CD4-positive, alpha-beta T cell treated with Interleukin-4 for 1 hour (primary cell): ENCODE results near the gene UBL4A.
A peak's percentile ranks its signal among the peaks of the same experiment; 100 is the strongest.

Experiments
- DNase-seq, 2 donors: peaks; one replicate each; pipeline ENCODE4 v3.0.0-alpha.2; 2020 to 2022

Gene UBL4A

GRCh38 chrX:154460326-154460725 lies 26.1 kb downstream of the UBL4A start:
- DNase-seq, result no peak

GRCh38 chrX:154459832-154460231 lies 26.6 kb downstream of the UBL4A start:
- no peak for DNase-seq

DNA sequence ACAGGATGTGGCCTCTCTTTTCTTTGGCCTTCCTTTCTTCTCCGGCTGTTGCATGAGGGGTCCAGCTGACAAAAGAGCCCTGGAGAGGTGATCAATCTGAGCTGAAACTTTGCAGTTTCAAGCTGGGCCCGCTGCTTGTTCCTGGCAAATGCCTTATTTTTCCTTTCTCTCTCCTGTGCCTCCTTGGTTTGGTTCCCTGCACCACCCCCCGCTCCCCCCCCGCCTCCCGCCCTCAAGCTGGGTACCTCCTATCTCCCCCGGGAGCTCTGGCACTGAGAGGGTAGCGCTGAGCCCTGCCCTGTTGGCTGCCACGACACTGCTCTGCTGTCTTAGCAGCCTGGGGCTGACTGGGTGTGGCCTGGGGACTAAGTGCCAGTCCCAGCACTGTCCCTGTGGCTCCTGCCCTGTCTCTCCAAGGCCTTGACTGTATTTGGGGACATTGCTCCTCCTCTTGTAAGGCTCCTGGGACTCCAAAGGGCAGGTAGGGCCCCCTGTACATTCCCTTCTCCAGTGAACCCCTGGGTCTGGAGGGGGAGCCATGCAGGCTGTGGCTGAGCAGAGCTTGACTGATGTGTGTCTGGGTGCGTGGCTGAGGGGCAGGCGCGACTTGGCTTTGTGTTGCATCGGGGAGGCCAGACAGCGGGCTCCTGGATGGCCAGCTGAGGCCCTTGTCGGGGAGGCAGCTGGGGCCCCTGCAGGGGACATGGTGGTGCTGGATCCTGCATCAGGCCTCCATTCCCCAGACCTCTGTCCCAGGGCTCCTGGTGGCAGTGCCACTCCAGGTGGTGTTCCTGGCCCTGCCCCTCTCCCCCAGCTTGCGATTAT lies 27.2 kb downstream of the UBL4A start:
- DNase-seq, result peak in 1 of 2 donors; percentile 17

- DNase-seq, result peak; percentile 47 to 73
These were observed 28.1 kb downstream of the UBL4A start, which contains the start of gene PLXNA3 for GRCh38 chrX:154458116-154458953. Gene PLXNA3, plus strand, starts transcription at chrX:154458281. Its CDS starts 1,903 bp downstream, at chrX:154460184.

- peak; percentile 62 to 74 for DNase-seq
These were observed 28.8 kb downstream of the UBL4A start for GRCh38 chrX:154457491-154458115.

DNA sequence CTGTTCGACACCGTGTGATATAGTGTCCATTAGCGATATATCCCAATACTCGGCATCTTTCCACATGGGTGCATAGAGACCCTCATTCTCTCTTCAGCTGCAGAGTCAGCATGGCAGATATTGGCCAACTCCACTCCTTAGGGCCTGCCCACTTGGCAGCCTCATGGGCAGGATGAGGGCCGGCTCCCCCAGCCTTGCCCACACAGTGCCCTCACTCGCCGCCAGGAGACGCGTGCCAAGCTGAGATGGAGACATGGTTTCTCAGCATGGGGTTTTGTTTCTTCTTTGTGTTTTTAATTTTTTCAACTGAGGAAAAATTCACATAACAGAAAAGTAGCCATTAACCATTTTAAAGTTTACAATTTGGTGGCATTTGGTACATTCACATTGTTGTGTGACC lies 33.6 kb downstream of the UBL4A start:
- DNase-seq, result no peak

GRCh38 chrX:154450312-154450711 lies 36.1 kb downstream of the UBL4A start:
- DNase-seq, result no peak

DNA sequence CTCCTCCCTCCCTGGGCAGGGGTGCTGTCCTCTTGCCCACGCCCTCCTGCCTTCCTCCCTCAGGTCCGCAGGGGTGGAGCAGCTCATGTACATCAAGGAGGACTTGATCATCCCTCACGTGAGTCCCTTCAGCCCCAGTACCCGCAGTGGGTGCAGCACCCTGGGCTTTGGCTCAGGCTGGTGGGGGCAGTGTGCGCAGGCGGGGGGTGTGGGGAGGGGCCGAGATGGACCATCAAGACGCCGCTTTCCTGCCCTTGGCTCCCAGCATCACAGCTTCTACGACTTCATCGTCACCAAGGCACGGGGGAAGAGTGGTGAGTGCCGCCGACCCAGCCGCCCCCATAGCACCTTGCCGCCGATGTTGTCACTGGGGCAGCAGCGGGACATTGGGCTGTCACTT lies 36.8 kb downstream of the UBL4A start:
- DNase-seq, result no peak

DNA sequence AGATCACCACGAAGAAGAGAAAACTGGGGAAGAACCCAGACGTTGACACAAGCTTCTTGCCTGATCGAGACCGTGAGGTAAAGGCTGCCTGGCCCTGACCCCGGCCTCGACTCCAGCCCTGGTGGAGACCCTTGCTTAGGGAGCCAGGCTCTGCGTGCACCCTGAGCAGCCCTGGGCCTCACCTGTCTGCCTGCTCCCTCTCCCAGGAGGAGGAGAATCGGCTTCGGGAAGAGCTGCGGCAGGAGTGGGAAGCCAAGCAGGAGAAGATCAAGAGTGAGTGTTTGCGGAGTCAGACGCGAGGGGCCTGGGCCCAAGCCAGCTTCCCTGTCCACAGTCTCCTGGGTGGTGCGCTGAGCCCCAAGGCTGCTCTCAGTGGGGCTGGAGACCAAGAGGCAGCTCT lies 37.9 kb downstream of the UBL4A start:
- no peak for DNase-seq

GRCh38 chrX:154446430-154446829 lies 40.0 kb downstream of the UBL4A start:
- no peak for DNase-seq

DNA sequence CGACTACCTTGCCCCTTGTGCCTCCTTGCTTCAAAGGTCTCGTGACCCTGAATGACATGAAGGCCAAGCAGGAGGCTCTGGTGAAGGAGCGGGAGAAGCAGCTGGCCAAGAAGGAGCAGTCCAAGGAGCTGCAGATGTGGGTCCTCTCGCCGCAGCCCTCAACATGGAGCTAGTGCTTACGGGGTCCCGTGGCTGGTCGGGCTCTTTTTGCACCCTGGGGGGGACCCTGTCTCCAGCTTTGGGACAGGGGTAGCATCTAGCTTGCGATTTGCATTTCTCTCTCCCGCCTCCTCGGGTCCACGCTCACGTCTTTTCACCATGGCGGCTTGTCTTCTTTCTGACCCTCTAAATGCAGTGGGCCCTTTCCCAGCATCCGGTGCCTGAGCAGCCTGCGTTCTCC lies 40.6 kb downstream of the UBL4A start:
- DNase-seq, result no peak

GRCh38 chrX:154444755-154445246 lies 41.6 kb downstream of the UBL4A start:
- no peak for DNase-seq

GRCh38 chrX:154443992-154444754 lies 42.2 kb downstream of the UBL4A start, which contains the start of gene FAM50A:
Gene FAM50A, plus strand, starts transcription at chrX:154444141. Its CDS starts 95 bp downstream, at chrX:154444236.
- DNase-seq, result peak; percentile 71 to 76

- DNase-seq, result no peak
These were observed 42.9 kb downstream of the UBL4A start for GRCh38 chrX:154443479-154443910.

GRCh38 chrX:154441984-154442707 lies 44.3 kb downstream of the UBL4A start:
- no peak for DNase-seq

DNA sequence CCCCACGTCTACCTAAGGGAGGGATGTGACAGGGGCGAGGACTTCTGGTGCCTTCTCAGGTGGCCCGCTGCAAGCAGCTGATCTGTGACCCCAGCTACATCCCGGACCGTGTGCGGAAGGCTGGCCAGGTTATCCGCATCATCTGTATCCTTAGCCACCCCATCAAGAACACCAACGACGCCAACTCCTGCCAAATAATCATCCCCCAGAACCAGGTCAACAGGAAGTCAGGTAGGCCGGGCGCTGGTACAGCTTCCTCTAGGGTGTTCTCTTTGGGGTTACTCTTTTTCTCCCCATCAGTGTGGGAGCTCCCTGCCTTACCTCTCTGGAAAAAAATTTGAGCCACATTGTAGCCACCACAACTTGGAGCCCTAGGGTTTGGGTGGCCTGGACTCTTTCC lies 44.9 kb downstream of the UBL4A start:
- DNase-seq, result no peak

DNA sequence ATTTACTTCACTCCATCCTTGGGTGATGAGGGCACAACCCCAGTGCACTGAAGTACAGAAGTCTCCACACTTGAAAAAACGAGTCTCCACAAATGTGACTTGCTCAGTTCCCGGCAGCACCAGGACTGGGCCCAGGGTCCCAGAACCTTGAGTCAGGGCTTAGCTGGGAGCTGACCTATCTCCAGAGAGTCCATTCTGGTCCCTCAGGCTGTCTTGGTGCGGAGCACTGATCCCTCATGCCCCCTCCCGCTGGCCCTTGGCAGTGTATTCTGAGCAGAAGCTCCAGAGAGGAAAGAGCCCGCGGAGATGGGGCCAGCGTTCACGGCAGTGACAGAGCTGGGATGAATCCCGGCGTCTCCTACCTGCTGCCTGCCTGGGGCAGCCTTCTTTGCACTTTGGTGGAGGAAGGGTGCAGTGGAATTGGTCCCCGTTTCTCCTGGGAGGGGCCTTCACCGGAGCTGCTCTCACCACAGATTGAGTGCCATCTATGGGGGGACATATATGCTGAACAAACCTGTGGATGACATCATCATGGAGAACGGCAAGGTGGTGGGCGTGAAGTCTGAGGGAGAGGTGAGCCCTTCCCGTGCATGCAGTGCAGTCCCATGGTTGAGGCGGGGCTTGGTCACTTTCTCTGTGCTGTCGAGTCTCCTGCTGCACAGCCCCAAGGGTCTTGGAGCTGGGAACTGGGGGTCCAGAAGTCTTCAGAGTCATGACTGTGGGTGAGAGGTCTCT lies 45.6 kb downstream of the UBL4A start:
- no peak for DNase-seq

DNA sequence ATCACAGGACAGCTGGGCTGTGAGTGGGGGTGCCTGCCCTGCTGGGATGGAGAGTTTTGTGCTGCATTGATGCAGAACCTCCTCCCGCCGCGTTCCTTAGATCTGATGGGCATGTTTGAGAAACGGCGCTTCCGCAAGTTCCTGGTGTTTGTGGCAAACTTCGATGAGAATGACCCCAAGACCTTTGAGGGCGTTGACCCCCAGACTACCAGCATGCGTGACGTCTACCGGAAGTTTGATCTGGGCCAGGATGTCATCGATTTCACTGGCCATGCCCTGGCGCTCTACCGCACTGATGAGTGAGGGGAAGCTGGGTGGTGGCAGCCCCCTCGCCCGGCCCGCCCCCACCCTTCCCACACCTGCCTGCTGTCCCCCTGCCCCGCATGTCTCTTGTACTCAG lies 46.6 kb downstream of the UBL4A start:
- DNase-seq, result no peak

DNA sequence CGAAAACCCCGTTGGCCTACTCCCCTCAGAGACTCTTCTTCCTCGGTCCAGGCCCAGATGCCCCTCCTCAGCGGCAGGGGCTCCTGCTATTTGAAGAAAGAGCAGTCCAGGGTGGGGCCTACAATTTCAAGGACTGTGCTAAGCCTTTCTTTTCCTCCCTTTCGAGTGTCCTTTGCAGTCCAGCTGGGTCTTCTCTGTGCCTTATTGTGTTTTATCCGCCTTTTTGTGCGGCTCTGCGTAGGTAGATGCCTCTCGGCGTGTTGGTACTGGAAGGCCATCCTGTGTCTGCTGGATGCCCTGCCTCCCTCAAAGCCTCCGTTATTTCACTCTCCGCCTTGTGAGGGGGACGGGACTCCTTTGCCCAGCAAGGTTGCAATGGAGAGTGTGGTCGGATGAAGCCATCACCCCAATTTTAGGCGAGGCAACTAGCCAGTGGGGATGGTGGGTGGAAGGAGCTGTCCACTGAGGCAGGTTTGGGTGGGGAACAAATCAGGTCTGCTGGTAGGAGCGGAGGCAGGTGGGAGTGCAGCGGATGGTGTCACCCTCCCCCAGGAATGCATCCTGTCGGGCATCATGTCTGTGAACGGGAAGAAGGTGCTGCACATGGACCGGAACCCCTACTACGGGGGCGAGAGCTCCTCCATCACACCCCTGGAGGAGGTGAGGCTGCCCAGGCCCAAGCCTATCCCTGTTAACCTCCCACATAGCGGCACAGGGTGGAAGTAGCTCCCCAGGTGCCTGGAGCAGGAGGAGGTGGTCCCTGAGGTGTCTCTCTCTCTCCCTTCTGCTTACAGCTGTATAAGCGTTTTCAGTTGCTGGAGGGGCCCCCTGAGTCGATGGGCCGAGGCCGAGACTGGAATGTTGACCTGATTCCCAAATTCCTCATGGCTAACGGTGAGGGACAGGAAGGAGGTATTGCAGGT lies 48.2 kb downstream of the UBL4A start:
- DNase-seq, result no peak
